A673 (cell line): ENCODE results near the gene AKR1C8.
A peak's percentile ranks its signal among the peaks of the same experiment; 100 is the strongest.
"Not testable (repeated sequence)": the region's sequence is repeated elsewhere in the genome, so short reads cannot be mapped to it uniquely, and the experiment has no call there.

Experiments used
- CTCF ChIP-seq: fragments of 300-800, 200-600 bp; sonication (generic); conservative IDR thresholded peaks from 2 replicates; pipeline ENCODE4 v1.5.1; 2017; ENCODE audit warnings: low read depth, mild to moderate bottlenecking, antibody characterized with exemption, low read length, moderate library complexity, mixed read lengths
- EZH2 ChIP-seq: fragments of 200-600 bp; sonication (generic); IDR thresholded peaks from 2 replicates; pipeline ENCODE4 v1.6.1; 2017; ENCODE audit warnings: borderline replicate concordance, low read depth, mild to moderate bottlenecking, mixed read lengths, antibody characterized with exemption, low read length; ENCODE audit not compliant: poor library complexity, severe bottlenecking

GRCh38 chr10:5210261-5210660, 25.3 kb upstream of the AKR1C8 start:
- TF ChIP-seq CTCF: 0 out of 2 replicates have a peak, but pooled peaks have one; percentile 18
- TF ChIP-seq EZH2: not testable (repeated sequence)
